ENCODE results near the gene VPS11.

DNA sequence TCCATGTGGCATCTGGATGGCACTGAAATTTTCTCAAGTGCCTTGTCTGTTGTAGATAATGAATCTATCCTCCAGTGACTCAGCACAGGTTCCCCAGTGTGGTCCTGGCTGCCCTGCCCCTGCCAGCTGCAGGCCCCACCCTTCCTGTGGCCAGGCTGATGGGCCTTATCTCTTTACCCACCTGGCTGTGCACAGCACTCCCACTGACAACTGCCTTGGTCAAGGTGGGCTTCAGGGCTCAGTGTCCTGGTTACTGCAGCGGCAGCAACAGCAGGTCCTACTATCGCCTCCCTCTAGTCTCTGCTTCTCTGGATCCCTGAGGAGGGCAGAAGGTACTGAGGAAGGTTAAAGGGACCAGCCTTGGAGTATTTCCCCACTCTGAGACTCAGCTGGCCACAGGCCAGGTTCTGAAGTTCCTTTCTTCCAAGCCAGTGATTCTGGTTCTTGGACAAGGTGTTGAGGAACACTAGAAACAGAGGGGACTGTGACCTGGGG, 20.2 kb downstream of the VPS11 start:
- no peak for TF ChIP-seq YY1 (IDR thresholded peaks at IDR 0.05; ENCODE audit: insufficient read depth, insufficient read length)
- TF ChIP-seq ZNF274 (IDR thresholded peaks at IDR 0.05; ENCODE audit: low read depth, low read length), result no peak
